ENCODE data around the gene CBLIF.
"Not testable (repeated sequence)": the region's sequence is repeated elsewhere in the genome, so short reads cannot be mapped to it uniquely, and the experiment has no call there.

The CBLIF gene

DNA sequence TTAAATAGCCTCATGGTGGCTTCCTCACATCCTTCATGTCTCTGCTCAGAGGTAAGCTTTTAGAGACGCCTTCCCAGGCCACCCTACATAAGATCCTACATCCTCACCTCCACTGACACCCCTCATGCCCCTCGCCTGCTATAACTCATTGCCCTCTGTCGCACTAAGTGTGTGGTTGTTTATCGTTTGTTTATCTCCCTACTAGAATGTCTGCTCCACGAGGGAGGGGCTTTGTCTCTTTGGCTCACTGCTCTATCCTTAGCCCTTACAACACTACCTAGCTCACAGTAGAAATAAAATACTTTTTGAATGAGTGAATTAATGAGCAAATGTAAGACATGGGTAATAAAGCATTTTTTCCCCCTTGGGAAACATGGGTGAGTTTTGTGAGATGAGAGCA lies 1.3 kb upstream of the CBLIF start:
- no peak for DNase-seq

DNA sequence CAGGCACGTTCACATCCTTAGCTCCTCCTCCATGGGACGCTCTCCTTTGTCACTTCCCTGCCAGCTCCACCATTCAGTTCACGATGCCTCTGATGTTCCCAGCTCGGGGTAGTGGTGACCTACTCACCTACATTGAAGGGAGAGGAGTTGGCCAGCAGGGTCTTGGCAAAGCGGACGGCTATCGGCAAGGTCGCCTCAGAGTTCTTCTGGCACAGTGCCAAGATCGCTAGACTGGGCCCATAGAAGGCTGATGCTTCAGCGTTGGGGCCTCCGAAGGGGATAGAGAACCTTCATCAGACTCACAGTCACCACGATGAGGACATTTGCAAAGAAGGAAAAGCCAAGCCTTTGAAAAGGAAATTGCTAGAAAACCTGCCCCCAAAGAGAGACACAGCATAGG lies 3.0 kb downstream of the CBLIF start:
- no peak for DNase-seq

- DNase-seq, result no peak
Observed at GRCh38 chr11:59841514-59841913, 3.8 kb downstream of the CBLIF start.

GRCh38 chr11:59839615-59840014 lies 5.7 kb downstream of the CBLIF start:
- no peak for DNase-seq

- no peak for DNase-seq
Observed at GRCh38 chr11:59833602-59834001, 11.7 kb downstream of the CBLIF start.

DNA sequence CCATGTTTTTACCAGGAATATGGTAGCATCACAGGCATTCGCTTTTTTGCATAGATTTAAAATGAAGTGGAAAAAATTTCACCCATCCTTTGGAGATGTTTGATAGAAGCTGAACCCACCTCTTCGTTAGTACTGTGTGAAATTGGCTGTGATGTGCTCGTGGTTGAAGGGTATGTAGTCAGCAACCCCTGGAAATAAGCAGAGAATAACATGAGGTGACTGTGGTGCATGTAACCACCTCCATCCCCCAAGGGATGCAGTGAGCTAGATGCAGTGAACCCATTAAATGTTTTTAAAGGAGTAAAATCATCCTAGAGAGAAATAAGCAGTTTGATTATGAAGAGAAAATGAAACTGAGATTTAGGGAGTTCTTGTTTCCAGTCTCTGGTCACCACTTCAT lies 15.9 kb downstream of the CBLIF start:
- DNase-seq, result no peak

DNA sequence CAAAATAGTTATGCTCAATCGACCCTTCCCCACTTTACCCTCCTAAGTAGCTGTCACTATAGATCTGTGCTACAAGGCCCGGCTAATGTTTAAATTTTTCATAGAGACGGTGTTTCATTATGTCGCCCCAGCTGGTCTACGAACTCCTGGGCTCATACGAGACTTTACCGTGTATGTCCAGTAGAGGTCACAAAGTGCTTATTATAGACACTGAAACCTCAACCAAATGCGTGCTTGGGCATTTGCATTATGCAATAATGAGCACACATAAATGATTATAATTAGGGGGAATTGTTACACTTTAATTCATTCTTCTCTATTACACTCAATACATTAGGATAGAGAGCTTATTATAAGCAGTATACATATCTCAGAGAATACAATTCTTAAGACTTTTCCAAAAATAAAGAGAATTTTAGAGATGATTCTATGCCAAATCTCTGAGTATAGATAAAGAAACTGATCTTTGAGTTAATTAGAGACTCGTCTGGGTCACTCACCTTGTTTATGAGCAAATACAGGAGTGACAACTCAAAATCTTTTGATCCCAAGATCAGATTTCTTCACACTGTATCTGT lies 22.2 kb downstream of the CBLIF start:
- DNase-seq, result no peak

GRCh38 chr11:59818572-59818971 lies 26.7 kb downstream of the CBLIF start:
- no peak for DNase-seq

DNA sequence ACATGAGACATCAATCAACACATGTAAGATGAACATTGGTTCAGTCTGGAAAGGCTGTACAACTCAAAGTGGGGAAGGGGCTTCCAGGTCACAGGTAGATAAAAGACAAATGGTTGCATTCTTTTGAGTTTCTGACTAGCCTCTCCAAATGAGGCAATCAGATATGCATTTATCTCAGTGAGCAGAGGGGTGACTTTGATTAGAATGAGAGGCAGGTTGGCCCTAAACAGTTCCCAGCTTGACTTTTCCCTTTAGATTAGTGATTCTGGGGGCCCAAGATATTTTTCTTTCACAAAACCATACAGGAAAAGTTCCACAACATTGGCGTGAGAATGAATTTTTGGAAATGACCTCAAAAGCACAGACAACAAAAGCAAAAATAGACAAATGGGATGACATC lies 28.9 kb downstream of the CBLIF start:
- DNase-seq, result not testable (repeated sequence)

DNA sequence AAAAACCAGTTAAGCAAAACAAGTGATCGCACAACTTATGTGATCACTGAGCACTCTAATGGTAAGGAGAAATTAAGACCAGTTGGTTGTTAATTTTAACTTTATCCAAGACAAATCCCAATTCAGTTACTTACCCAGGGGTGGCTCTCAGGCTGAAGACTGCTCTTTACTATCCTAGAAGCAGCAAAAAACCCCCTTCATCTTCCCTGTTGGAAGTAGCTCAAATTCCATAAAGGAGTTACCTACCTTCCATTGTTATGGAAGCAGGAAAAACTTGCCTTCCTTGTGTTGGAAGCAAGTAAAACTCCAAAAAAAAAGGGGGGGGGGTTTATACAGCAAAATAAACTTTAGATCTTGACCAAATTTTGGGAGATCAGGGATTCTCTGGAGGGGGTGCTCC lies 29.5 kb downstream of the CBLIF start:
- DNase-seq, result no peak

- DNase-seq, result no peak
Observed at GRCh38 chr11:59814021-59814420, 31.3 kb downstream of the CBLIF start.

DNA sequence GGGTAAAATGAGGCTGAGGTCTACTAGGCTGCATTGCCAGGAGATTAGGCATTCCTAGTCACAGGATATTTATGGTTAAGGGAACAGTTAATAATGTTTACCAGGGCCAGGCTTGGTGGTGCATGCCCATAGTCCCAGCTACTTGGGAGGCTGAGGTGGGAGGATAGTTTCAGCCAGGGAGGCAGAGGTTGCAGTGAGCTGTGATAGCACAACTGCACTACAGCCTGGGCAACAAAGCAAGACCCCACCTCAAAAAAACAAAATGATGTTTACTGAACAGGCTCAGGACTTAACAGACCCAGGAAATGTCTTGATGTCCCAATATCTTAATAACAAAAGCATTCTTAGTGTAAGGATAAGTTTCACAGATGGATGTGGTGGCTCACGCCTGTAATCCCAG lies 31.9 kb downstream of the CBLIF start:
- DNase-seq, result no peak

DNA sequence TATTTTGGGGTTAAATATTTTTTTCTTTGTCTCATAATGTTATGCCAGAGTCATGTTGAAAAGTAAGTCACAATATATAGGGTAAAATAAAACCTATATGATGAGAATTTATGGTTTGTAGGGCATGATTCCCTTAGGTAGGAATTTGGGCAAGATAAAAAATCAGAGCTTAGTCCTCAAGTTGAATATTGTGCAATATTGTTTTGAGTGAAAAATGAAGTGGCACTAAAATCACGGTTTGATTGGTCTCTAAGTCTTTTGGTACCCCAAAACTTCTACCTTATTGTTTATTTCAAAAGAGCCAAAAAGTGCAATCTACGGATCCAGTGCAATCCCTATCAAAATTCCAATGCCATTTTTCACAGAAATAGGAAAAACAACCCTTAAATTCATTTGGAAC lies 33.1 kb downstream of the CBLIF start:
- no peak for DNase-seq

- no peak for DNase-seq
Observed at GRCh38 chr11:59810911-59811259, 34.4 kb downstream of the CBLIF start.

DNA sequence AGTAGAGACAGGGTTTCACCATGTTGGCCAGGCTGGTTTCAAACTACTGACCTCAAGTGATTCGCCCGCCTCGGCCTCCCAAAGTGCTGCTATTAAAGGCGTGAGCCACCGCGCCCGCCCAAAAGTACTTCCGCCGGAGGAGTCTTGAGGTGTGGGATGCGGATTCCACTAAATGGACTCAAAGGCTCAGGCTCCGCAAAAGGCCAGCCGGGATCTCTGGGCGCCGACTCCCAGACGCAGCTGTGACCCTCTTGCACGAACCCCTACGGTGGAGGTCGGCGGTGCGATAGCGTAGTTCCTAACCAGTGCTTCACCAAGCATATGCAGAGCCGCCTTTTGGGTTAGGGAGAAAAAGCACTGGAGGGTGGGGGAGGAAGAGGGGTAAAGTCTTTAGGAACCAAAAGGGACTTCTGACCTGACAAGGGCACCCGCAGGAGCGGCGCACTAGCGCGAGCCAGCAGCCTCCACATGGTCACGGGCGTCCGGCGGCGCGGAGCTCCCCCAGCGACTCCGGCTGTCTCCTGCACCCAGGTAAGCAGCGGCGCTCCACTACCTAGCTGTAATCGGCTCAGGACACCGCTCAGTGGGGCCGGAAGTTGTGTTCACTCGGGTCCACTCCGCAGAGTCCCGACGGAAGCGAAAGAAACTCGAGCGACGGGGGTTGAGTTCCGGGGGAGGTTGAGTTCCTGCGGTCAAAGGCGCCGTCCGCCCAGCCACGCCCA lies 34.9 kb downstream of the CBLIF start, which contains the start of gene MRPL16:
MRPL16 (minus strand) TSS at position 590 of the 722 bp plus-strand sequence; CDS start at position 470, 120 bp downstream.
- peak; percentile 51 for DNase-seq

GRCh38 chr11:59807047-59807610 lies 38.2 kb downstream of the CBLIF start:
- no peak for DNase-seq

DNA sequence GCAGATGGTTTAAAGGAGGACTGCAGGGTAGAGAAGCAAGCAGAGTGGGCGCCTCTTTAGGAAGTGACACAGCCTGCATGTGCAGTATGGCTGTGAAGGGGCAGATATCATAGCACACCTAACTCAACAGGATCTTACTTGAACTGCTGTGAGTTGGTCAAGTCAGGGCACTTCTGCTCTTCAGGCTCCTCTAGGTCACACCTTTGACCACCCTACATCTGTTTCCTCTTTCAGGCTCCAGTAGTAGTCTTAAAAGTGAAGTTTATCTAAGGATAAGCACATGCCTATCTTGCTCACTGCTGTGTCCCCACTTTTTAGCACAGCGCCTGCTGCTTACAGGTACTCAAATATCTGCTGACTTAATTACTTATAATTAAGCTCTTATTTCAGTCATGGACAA lies 41.2 kb downstream of the CBLIF start:
- no peak for DNase-seq

GRCh38 chr11:59802639-59803176 lies 42.6 kb downstream of the CBLIF start:
- DNase-seq, result peak; percentile 12

DNA sequence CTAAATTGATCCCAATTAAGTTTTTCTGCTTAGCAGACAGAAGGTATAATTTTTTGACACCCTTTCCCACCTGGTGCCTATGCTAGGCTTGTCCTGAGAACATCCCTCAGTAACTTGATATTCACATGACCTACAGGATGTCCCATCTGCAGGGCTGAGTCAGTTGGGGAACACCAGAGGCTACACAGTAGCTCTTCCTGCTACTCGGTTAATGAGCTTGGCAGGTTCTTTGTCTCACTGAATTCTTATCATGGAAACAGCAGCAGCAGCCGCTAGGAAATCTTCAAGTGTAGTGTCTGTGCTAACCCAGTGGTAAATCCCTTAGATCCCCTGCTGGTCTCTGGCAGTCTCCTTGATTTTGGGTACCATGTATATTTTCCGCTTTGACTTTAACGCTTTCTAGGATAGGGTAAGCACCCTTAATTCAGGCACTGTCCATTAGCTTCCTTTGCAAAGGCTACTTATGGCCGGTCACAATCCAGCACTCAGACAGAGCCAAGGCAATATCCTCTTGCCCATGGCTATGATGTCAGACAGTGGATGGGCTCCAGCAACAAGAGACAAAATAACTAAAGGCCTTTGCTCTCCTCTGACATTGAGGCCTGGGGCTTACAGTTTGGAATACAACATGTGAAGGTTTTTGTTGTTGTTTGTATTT lies 43.2 kb downstream of the CBLIF start:
- DNase-seq, result no peak

GRCh38 chr11:59801160-59801706 lies 44.1 kb downstream of the CBLIF start:
- no peak for DNase-seq

- no peak for DNase-seq
Observed at GRCh38 chr11:59800390-59801025, 44.8 kb downstream of the CBLIF start.

DNA sequence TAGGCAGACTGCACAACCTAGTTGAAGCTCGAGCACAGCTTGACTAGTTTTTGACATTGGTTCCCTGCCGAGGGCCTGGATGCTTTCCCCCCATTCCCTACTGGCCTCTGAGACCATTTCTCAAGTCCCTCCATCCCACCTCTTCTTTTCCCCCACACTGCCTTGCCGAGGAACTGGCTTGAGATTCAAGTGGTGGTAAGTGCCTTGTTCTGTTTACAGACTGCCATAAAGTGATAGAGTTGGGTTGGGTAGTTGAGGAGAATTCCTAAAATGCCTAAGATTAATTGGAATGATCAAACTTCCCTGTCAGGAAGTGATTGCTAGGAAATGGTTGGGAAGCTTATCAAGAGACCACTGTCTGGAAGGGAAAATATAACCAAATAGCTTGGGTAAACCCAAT lies 50.9 kb downstream of the CBLIF start:
- DNase-seq, result no peak

DNA sequence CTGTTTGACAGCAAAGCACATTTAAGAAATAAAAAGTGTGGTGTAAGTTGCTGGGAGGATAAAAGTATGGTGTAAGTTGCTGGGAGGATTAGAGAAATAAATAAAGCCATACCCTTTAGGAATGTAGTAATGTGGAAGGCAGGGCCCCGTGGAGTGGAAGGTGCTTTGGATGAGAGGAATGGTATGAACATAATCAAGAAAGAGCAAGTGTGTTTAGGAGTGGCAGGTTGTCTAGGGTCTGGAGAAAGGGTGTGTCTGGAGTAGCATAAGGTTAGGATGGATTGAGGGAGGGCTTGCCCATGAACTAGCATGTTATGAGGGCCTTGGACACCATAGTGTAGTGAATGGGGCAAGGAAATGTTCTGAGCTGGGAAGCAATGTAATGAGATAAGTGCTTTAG lies 52.8 kb downstream of the CBLIF start:
- DNase-seq, result no peak

Data from NCI-H1694 treated with DMSO at 0.1 percent for 48 hours (cell line).